ENCODE results near the gene RABGAP1L.
A peak's percentile ranks its signal among the peaks of the same experiment; 100 is the strongest.
"Not testable (repeated sequence)": the region's sequence is repeated elsewhere in the genome, so short reads cannot be mapped to it uniquely, and the experiment has no call there.

Gene RABGAP1L

GRCh38 chr1:174617905-174618304 lies 458.6 kb downstream of the RABGAP1L start:
- DNase-seq: not testable (repeated sequence)

DNA sequence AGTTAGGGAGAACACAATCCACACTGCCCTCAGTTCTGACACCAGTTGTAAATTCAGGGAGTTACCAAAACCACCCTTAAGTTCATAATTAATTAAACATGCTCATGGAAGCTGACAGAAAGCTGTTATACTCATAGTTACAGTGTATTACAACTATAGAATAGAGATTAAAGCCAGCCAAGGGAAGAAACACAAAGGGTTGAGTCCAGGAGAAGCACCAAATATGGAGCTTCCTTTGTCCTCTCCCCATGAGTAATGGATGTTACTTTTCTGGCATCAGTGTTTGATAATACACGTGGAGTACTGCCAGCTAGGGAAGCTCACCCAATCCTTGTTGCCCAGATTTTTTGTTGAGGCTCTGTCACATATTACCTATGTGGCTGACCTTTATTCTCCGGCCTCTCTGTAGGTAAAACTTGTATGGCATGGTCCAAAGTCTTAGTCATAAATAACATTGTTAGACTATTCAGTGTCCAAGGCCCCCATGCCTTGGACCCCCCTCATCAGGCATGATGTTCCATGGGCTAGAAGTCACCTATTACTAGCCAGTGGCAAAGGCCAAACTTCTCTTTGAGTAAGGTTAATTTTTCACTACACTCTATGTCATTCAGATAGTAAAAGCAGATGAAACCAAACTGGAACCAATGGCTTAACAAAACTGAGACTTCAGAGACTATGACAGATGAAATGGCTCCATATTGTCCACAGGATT lies 464.2 kb downstream of the RABGAP1L start:
- no peak for DNase-seq

DNA sequence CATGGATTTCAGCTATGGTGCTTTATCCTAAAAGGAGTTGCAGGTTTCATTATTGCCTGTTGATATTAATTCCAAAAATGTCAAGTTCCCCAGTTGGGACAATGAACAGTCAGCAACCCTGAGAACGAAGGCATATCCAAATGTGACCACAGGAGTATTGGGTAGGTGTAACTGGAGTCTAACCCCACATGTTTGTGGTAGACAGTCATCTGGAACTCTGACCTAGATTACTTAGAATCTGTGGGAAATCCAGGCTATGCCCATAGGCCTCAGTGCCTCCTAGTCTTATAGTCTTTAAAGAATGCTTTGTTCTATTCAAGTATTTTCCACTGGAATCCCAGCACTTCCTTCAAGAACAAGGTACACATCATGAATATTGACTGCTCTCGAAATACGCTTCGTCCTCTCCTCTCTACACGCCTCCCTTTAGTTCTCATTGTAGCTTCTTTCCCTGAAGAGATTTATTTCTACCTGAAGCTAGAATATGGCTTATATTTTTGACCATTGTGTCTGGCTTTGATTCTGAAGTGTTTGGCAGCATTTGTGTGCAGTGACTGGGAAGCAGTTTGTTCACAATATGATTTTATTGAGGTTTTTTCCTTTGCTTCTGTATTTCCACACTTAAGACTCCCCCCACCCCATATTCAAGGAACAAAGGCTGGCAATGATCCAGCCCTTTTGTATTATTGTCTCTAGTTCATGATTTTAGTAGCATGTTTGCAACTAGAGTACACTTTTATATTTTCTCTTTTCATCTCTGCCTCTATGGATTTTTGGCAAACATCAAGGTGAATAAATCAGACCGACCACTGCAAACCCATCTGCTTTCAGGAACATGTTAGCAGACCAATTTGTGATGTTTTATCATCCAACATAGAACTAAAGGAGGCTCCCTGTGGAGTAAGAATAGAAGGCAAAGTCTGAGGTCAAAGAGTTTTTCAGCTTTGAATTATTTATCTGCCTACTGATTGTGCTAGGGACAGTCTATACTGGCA lies 467.0 kb downstream of the RABGAP1L start:
- DNase-seq: no peak

- DNase-seq: no peak
Observed at GRCh38 chr1:174637487-174637886, 478.2 kb downstream of the RABGAP1L start.

DNA sequence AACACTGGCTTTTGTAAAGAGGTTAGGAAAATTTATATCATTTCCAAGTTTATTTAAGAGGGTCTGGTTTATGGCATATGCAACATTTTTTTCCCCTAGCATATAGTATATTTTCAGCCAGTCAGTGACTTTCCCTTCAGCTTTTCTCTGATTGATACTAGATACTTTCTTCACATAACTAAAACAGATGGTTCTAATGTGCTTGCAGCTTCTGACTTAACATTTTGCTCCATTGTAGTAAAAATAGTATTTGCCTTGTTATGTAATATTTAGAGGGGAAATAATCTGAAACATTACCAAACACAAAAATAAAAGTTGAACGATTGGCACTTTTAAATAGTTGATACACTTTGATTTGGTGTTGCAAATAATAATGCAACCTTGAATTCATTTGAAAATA lies 480.1 kb downstream of the RABGAP1L start:
- DNase-seq: no peak

DNA sequence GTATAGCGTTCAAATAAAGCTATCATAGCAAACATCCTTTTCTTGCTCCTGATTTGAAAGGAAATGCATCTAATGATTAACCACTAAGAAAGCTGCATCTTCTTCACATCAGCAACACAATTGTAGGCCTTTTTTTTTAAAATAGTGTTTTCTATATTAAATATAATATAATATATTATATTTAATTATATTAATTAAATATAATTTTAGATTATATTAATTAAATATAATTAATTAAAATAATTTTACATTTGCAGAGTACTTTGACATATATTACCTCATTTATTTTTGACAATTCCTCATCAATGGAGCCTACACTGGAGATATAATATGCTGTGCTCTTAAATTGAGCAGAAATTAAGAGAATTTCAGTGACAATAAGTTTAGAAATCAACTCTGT lies 481.5 kb downstream of the RABGAP1L start:
- no peak for DNase-seq

GRCh38 chr1:174642393-174642792 lies 483.1 kb downstream of the RABGAP1L start:
- peak in 1 of 3 donors; percentile 15 for DNase-seq

- DNase-seq: peak in 1 of 3 donors; percentile 1
Observed at GRCh38 chr1:174643206-174643605, 483.9 kb downstream of the RABGAP1L start.

GRCh38 chr1:174649572-174649971 lies 490.3 kb downstream of the RABGAP1L start:
- DNase-seq: peak in 2 of 3 donors; percentile 8 to 19

- peak in 1 of 3 donors; percentile 12 for DNase-seq
Observed at GRCh38 chr1:174652569-174653280, 493.4 kb downstream of the RABGAP1L start.

DNA sequence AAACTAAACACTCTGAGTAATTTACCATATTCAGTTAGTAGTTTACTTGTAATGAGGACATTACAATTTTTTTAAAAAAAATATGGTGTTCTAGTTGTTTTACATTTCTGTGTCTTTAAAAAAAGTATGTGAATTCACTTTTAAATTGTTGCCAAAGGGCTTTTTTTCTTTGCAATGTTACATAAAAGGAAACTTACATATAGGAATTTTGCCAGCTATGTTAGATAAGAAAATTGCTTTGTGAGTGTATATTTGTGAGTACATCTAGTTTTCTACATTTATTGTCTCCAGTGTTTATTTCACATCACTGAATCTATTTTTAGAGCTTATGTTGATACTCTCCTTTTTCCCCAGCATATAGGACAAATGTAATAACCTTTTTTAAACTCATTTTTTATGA lies 495.2 kb downstream of the RABGAP1L start:
- DNase-seq: no peak

DNA sequence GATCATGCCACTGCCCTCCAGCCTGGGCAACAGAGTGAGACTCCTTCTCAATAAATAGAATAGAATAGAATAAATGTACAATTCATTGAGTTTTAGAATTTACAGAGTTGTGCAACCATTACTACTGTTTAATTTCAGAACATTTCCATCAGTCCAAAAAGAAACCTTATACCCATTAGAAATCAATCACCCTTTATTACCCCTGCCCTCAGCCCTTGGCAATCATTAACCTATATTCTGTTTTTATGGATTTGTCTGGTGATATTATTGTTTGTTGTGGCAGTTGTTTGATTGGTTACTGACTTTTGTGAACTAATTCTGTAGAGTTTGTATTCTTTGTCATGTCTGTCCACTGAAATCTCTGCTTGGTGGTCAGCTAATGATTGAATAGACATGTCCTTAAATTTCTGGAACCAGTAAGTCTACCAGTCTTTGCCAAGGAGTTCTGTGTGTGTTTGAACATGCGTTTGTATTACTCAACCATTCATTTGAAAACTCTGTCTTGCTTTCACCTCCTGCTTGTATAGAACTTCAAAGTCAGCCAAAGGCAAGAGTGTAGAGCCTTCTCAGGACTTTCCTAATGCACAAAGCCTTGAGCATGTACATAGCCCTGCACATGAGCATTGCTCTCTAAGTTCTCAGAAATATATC lies 497.2 kb downstream of the RABGAP1L start:
- DNase-seq: no peak

- no peak for DNase-seq
Observed at GRCh38 chr1:174657411-174657810, 498.1 kb downstream of the RABGAP1L start.

GRCh38 chr1:174657893-174658292 lies 498.6 kb downstream of the RABGAP1L start:
- DNase-seq: no peak

- no peak for DNase-seq
Observed at GRCh38 chr1:174659823-174660222, 500.5 kb downstream of the RABGAP1L start.

DNA sequence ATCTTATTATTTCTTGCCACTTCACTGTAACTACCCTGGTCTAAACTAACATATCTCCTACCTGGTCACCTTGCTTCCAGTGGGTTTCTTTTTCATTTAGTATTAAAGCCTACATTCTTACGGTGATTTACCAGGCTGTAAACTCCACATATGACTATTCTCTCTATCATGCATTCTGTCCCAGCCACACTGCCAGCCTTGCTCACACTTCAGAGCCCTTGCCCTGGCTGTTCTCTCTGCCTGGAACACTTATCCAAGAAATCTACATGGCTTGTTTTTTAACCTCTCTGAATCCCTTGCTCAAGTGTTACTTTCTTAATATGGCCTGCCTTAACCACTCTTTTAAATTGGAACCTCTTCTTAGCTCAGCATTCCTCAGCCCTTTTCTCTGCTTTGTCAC lies 501.2 kb downstream of the RABGAP1L start:
- DNase-seq: no peak

DNA sequence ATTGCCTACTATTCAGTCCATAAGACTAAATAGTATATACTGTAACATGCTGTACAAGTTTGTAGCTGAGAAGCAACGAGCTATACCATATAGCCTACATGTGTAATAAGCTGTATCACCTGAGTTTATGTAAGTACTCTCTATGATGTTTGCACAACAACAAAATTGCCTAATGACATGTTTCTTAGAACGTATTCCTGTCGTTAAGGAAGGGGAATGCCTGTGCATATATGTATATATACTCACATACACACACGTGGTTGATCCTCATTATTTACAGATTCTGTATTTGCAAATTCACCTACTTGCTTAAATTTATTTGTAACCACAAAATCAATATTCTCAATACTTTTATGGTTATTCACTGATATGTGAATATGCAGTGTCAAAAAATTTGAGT lies 504.0 kb downstream of the RABGAP1L start:
- no peak for DNase-seq

DNA sequence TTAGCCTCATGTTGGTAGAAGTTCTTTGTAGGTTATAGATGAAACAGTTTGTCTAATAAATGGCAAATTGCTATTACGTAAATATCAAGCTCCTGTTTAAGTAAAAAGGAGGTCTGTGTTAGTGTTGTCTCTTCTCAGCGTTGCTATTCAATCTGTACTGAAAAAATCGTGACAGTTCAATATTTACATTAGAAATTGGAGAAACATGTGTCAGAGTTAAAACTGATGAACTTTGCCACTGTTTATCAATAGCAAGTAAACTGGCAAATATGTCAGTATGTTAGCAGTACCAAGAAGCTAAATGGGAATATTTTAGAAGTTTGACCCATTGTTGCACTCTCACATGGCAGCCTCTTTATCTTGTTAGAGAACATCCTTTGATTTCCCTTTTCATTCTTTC lies 506.9 kb downstream of the RABGAP1L start:
- DNase-seq: no peak

DNA sequence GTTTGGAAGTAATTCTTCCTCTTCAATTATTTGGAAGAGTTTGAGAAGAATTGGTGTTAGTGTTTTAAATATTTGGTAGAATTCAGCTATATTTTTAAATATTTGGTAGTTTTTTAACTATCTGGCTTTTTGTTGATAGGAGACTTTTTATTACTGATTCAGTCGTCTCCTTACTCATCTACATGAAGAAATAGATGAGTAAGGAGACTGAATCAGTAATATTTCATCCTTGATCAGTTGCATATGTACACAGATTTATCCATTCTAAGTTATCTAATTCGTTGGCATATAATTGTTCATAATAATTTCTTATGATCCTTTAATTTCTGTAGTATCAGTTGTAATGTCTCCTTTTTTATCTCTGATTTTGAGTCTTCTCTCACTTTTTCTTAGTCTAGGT lies 512.5 kb downstream of the RABGAP1L start:
- DNase-seq: no peak

DNA sequence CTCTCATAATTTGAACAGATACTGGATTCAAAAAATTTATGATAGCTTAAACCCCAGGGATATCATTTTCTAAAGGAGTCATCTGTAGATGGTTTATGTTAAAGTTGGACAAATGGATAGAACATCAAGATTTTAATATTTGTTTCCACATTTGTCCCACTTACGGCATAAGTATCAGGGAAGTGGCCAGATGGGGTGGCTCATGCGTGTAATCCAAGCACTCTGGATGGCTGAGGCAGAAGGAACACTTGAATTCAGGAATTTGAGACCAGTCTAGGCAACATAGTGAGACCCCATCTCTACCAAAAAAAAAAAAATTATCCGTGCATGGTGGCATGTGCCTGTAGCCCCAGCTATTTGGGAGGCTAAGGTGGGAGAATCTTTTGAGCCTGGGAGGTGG lies 517.5 kb downstream of the RABGAP1L start:
- peak in 1 of 3 donors; percentile 5 for DNase-seq

- peak in 1 of 3 donors; percentile 8 for DNase-seq
Observed at GRCh38 chr1:174678657-174679056, 519.3 kb downstream of the RABGAP1L start.

DNA sequence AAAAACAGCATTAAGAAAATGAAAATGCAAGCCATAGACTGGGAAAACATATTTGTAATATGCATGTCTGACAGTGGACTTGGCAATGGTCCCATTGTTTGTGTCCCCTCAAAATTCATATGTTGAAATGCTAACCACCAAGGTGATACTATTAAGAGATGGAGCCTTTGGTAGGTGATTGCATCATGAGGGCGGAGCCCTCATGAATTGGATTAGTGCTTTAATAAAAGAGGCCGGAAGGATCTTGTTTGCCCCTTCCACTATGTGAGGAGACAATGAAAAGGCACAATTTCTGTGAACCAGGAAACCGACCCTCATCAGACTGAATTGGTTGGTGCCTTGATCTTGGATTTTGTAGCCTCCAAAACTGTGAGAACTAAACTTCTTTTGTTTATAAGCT lies 520.8 kb downstream of the RABGAP1L start:
- no peak for DNase-seq

Measured in suppressor macrophage treated with lipopolysaccharide for 1 hour (primary cell).